H1 (cell line): ENCODE data around the gene VGLL4. TPM values are rescaled to one million over a fixed set of nuclear protein-coding genes. Genes with fewer than 3 reads are reported as not detected.

ENCODE experiments used
- CTBP2 ChIP-seq: IDR thresholded peaks from 2 replicates; pipeline ENCODE4 v1.7.0; 2011; ENCODE audit warnings: borderline replicate concordance, mild to moderate bottlenecking, moderate library complexity, mixed read lengths, low read length; ENCODE audit not compliant: insufficient read depth, insufficient read length
- NRF1 ChIP-seq: IDR thresholded peaks from 2 replicates; pipeline ENCODE4 v1.6.1; 2011; ENCODE audit warnings: mild to moderate bottlenecking, low read depth, low read length, improper control_type of control experiment
- polyA plus RNA-seq, 7 experiments: library from polyadenylated mRNA; depleted of rRNA in 3 of 7; stranded (reverse) in 5 of 7; unstranded in 2 of 7; fragments of >200 nt in 5 of 7; fragments of 200-250 nt in 2 of 7; gene quantifications; 1 replicate in 5 of 7; 2 replicates in 1 of 7; 4 replicates in 1 of 7; pipeline versions ENCODE4 v1.2.1 to v1.2.3, GENCODE V29; 2011 to 2013; ENCODE audit warnings: missing spikeins in 2 of 7, mixed read lengths in 2 of 7
- total RNA-seq: library from RNA; stranded (reverse); fragmentation: NEBNext Ultra II Directional; extraction: Animal tissue kit (Norgen Biotek cat#: 25700); gene quantifications from 2 replicates; pipeline ENCODE4 v1.2.1, GENCODE V29; 2021
- TF ChIP-seq, protein P1 (sequence below): IDR thresholded peaks from 2 replicates; pipeline ENCODE4 v1.6.1; 2011; ENCODE audit warnings: low read depth, mild to moderate bottlenecking, low read length; ENCODE audit not compliant: insufficient read depth
- TF ChIP-seq, protein P2 (sequence below): IDR thresholded peaks from 2 replicates; pipeline ENCODE4 v1.6.1; 2012; ENCODE audit warnings: inconsistent platforms
- TF ChIP-seq, protein P3 (sequence below): IDR thresholded peaks from 2 replicates; pipeline ENCODE4 v1.6.1; 2011; ENCODE audit warnings: low read length, improper control_type of control experiment

Gene VGLL4
- total and polyA plus RNA-seq, 2 of the 8 experiments (the other 6 are each of a cell fraction or from before 2014, with no cell fraction given) = 45.1 to 50.0 TPM

DNA sequence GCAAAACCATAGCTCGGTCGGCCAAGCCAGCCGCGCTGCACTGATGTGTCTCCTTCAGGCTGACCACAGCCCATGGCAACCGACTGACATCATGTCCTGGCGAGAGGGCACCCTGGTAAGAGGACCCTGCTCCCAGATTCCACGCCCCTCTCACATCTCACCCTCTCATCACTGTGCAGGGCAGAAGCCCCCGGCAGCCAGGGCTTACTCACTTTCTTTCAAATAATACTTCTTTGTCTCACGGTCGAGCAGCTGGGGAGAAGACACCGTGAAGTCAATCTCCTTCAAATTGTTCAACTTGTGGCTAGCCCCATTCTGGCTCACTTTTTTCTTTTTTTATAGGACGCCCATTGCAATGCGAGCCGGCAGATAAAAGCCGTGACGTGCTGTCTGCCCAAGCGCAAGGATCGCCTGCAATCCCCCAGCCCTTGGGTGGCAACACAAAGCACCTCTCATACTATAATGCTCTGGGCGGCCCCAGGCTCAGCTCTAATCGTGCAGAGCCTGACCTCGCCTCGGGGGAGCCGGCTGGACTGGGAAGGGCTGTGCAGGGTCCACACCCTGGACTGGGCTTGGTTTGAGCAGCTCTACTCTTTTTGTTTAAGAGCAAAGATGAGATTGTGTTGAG lies 33.6 kb downstream of the VGLL4 start (continued):
- TF ChIP-seq, protein P1, sequence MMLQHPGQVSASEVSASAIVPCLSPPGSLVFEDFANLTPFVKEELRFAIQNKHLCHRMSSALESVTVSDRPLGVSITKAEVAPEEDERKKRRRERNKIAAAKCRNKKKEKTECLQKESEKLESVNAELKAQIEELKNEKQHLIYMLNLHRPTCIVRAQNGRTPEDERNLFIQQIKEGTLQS = no peak
- TF ChIP-seq NRF1 (no peak), CTBP2 (no peak)
- TF ChIP-seq, protein P2, sequence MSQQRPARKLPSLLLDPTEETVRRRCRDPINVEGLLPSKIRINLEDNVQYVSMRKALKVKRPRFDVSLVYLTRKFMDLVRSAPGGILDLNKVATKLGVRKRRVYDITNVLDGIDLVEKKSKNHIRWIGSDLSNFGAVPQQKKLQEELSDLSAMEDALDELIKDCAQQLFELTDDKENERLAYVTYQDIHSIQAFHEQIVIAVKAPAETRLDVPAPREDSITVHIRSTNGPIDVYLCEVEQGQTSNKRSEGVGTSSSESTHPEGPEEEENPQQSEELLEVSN = no peak
- TF ChIP-seq, protein P3, sequence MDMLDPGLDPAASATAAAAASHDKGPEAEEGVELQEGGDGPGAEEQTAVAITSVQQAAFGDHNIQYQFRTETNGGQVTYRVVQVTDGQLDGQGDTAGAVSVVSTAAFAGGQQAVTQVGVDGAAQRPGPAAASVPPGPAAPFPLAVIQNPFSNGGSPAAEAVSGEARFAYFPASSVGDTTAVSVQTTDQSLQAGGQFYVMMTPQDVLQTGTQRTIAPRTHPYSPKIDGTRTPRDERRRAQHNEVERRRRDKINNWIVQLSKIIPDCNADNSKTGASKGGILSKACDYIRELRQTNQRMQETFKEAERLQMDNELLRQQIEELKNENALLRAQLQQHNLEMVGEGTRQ = no peak
